ENCODE data around the gene MYDGF. TPM values are rescaled to one million over a fixed set of nuclear protein-coding genes. Genes with fewer than 3 reads are reported as not detected.
A peak's percentile ranks its signal among the peaks of the same experiment; 100 is the strongest.

MYDGF gene
- total RNA-seq, 1 donor from 2014 or later, result 48.8 TPM

DNA sequence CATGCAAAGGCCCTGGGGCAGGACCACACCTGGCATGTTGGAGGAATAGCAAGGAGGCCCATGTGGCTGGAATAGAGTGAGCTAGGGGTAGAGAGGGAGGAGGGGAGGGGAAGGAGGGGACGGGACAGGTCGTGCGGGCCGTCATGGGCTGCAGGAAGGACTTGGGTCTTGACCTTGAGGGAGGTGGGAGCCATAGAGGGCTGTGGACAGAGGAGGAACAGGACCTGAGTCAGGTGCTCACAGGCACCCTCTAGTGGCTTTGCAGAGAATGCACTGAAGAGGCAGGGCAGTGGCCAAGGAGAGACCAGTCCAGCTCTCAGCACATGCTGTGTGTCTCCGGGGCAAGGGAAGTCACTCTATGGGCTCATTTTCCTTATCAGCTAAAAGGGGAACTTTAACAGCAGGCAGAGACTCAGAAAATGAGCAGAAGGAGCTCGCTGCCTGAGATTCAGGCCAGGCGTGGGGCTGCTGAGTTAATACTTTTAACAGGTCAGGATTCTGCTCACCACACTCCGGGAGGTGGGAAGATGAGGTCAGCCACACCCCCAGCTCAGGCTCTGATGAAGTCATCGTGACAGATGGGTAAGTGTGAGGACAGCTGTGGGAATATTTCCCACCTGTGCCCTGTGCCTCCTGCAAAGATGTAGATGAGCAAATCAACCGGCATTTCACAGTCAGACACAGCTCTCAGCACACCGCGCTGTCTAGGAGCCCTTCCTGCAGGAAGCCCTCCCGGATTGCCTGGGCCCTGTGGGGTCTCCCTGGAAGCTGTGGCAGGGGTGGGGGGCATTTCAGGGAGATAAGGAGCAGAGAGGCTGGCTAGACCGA lies 36.8 kb downstream of the MYDGF start:
- Mint-ChIP-seq H3K36me3 (ENCODE audit: low read depth) (no peaks in the 10 kb centered on the region), H3K9me3 (no peaks in the 10 kb centered on the region), H3K27me3 (ENCODE audit: low read depth) (peaks cover 4% of the 10 kb centered on the region), H3K27ac (ENCODE audit: unreplicated experiment) (no peak overlapping the region), H3K4me1 (peaks cover 6% of the 10 kb centered on the region), H3K4me3 (peak overlapping the region; percentile 78)
- peak; percentile 68 for DNase-seq (ENCODE audit: low read depth, low spot score)
- TF ChIP-seq, protein P1, sequence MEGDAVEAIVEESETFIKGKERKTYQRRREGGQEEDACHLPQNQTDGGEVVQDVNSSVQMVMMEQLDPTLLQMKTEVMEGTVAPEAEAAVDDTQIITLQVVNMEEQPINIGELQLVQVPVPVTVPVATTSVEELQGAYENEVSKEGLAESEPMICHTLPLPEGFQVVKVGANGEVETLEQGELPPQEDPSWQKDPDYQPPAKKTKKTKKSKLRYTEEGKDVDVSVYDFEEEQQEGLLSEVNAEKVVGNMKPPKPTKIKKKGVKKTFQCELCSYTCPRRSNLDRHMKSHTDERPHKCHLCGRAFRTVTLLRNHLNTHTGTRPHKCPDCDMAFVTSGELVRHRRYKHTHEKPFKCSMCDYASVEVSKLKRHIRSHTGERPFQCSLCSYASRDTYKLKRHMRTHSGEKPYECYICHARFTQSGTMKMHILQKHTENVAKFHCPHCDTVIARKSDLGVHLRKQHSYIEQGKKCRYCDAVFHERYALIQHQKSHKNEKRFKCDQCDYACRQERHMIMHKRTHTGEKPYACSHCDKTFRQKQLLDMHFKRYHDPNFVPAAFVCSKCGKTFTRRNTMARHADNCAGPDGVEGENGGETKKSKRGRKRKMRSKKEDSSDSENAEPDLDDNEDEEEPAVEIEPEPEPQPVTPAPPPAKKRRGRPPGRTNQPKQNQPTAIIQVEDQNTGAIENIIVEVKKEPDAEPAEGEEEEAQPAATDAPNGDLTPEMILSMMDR (conservative IDR thresholded peaks at IDR 0.05), result peak; percentile 83

DNA sequence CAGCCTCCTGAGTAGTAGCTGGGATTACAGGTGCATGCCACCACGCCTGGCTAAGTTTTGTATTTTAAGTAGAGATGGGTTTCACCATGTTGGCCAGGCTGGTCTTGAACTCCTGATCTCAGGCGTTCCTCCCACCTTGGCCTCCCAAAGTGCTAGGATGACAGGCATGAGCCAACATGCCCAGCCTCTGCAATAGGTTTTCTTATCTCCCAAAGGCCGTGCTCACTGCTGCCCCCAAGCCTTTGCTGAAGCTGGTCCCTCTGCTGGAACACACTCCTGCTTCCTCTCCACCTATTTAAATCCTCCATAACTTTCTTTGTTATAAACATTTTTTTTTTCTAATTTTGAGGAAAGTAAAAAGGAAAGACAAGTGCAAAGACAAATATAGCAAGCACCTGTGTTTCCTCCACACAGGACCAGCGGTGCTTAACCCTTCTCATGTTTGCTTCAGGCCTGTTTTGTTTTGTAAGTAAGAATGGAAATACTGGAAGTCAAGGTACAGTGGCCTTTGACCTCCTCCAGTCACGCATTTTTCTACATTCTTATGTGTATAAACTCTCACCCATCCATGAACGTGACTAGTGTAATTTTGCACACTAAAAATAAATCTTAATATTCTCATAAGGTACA lies 45.3 kb downstream of the MYDGF start:
- Mint-ChIP-seq H3K36me3 (ENCODE audit: low read depth) (no peaks in the 10 kb centered on the region), H3K9me3 (no peaks in the 10 kb centered on the region), H3K4me3 (no peak overlapping the region), H3K4me1 (peaks cover 11% of the 10 kb centered on the region), H3K27ac (ENCODE audit: unreplicated experiment) (no peak overlapping the region), H3K27me3 (ENCODE audit: low read depth) (peaks cover 2% of the 10 kb centered on the region)
- no peak for DNase-seq (ENCODE audit: low read depth, low spot score)
- TF ChIP-seq, protein P1 (conservative IDR thresholded peaks at IDR 0.05), result peak; percentile 29

DNA sequence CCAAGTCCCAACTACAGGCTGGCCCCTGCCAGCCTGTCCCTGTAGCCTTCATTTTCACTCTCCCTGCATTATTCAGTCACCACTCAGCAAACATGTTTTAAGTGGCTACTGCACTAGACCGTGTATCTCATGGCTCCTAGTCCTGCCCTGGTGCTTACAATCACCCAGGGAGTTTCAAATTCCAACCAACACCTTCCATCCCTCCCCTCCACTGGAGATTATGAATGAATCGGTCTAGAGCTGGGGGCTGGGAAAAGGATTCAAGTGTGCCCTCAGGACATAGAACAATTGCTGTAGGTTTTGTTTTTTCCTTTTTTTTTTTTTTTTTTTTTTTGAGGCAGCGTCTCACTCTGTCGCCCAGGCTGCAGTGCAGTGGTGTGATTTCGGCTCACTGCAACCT lies 45.8 kb downstream of the MYDGF start:
- peaks cover 11% of the 10 kb centered on the region for H3K4me1 Mint-ChIP-seq
- H3K27me3 Mint-ChIP-seq (ENCODE audit: low read depth), result peaks cover 5% of the 10 kb centered on the region
- no peaks in the 10 kb centered on the region for H3K36me3 Mint-ChIP-seq (ENCODE audit: low read depth)
- H3K4me3 Mint-ChIP-seq, result no peak overlapping the region
- TF ChIP-seq, protein P1 (conservative IDR thresholded peaks at IDR 0.05), result no peak
- no peak for DNase-seq (ENCODE audit: low read depth, low spot score)
- H3K27ac Mint-ChIP-seq (ENCODE audit: unreplicated experiment), result no peak overlapping the region
- H3K9me3 Mint-ChIP-seq, result no peaks in the 10 kb centered on the region

DNA sequence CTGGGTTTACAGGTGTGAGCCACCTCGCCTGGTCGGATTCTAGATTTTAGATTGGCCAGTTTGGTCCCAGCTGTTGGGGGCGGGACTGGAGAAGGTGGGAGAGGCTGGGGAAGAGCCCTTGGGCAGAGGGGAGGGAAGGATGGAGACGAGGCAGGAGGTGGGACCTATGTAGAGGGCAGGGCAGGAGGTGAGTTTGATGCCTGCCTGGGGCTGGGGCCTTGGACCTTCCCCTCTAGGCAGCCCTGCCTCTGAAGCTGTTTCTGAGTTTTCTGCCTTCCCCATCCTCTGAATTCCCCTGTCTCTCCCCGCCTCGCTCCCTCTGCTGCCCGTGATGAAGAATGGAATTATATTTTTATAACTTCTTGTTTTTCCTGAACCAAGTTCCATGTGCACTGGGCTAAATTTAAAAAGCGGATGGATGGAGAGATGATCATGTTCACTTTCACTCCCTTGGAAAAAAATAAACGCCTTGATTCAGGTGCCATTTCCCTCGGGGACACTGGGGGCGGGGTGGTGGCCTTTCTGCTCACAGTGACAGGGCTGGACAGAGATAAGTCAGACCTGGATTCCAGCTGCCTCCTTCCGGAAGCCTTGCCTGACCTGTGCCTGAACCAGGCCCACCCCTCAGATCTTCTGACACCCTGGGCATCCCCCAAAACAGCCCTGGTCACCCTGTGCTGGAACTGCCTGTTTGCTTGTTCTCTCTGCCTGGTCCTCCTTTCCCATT lies 47.3 kb downstream of the MYDGF start:
- H3K4me3 Mint-ChIP-seq, result no peak overlapping the region
- peaks cover 11% of the 10 kb centered on the region for H3K4me1 Mint-ChIP-seq
- H3K27ac Mint-ChIP-seq (ENCODE audit: unreplicated experiment), result no peak overlapping the region
- peaks cover 5% of the 10 kb centered on the region for H3K27me3 Mint-ChIP-seq (ENCODE audit: low read depth)
- no peak for DNase-seq (ENCODE audit: low read depth, low spot score)
- H3K9me3 Mint-ChIP-seq, result no peaks in the 10 kb centered on the region
- no peaks in the 10 kb centered on the region for H3K36me3 Mint-ChIP-seq (ENCODE audit: low read depth)
- TF ChIP-seq, protein P1 (conservative IDR thresholded peaks at IDR 0.05), result no peak

DNA sequence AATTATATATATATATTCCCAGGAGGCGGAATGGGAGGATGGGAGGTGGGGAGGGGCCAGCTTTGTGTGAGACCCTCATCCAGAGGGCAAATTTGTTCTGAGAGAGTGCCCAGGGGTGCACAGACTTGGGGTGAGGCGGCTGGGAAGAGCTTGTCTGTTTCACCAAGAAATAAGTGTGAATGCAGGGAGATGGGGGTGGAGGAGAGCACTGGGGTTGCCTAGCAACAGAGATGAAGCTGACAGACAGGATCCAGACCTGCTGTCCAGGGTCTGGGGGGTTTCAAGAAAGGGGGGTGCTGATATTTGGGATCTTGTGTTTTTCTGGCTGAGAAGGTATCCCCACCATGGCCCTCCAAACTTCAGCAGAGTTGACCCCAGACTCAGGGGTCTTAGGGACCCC lies 49.5 kb downstream of the MYDGF start:
- TF ChIP-seq, protein P1 (conservative IDR thresholded peaks at IDR 0.05), result no peak
- no peak overlapping the region for H3K4me3 Mint-ChIP-seq
- peaks cover 15% of the 10 kb centered on the region for H3K4me1 Mint-ChIP-seq
- no peaks in the 10 kb centered on the region for H3K36me3 Mint-ChIP-seq (ENCODE audit: low read depth)
- H3K27ac Mint-ChIP-seq (ENCODE audit: unreplicated experiment), result no peak overlapping the region
- no peak for DNase-seq (ENCODE audit: low read depth, low spot score)
- peaks cover 5% of the 10 kb centered on the region for H3K27me3 Mint-ChIP-seq (ENCODE audit: low read depth)
- no peaks in the 10 kb centered on the region for H3K9me3 Mint-ChIP-seq

Data from neural crest cell (in vitro differentiated cells).